Karpas-422 (cell line): ENCODE measurements around the gene CASTOR2. TPM values are rescaled to one million over a fixed set of nuclear protein-coding genes. Genes with fewer than 3 reads are reported as not detected.
"Not testable (repeated sequence)": the region's sequence is repeated elsewhere in the genome, so short reads cannot be mapped to it uniquely, and the experiment has no call there.

ENCODE experiments used
- DNase-seq: peaks from one replicate; pipeline ENCODE4 v3.0.0-alpha.2; 2015
- H2AFZ ChIP-seq: fragments of 200-600 bp; sonication (generic); 2 replicates; pipeline ENCODE4 v1.6.1; 2014; ENCODE audit warnings: antibody characterized with exemption, low read length, mixed read lengths
- H3K27ac ChIP-seq: fragments of 200-600 bp; sonication (generic); 2 replicates; pipeline ENCODE4 v1.5.1; 2014; ENCODE audit warnings: mild to moderate bottlenecking, low read length, moderate library complexity
- H3K27me3 ChIP-seq: fragments of 200-600 bp; sonication (generic); 2 replicates; pipeline ENCODE4 v1.6.1; 2014; ENCODE audit warnings: low read length, mixed read lengths
- H3K36me3 ChIP-seq: fragments of 200-600 bp; sonication (generic); 2 replicates; pipeline ENCODE4 v1.6.1; 2014; ENCODE audit warnings: low read length, mixed read lengths; ENCODE audit not compliant: insufficient read depth
- H3K4me1 ChIP-seq: fragments of 200-600 bp; sonication (generic); 2 replicates; pipeline ENCODE4 v1.6.1; 2014; ENCODE audit warnings: mild to moderate bottlenecking, low read length, mixed read lengths
- H3K4me2 ChIP-seq: fragments of 200-600 bp; sonication (generic); 2 replicates; pipeline ENCODE4 v1.6.1; 2014; ENCODE audit warnings: low read length, low read depth, mild to moderate bottlenecking; ENCODE audit not compliant: poor library complexity, severe bottlenecking
- H3K4me3 ChIP-seq: fragments of 200-600 bp; sonication (generic); 2 replicates; pipeline ENCODE4 v1.5.1; 2014; ENCODE audit warnings: mild to moderate bottlenecking, antibody characterized with exemption, low read length, mixed read lengths
- H3K79me2 ChIP-seq: fragments of 200-600 bp; sonication (generic); 2 replicates; pipeline ENCODE4 v1.6.1; 2014; ENCODE audit warnings: mild to moderate bottlenecking, low read length, mixed read lengths
- H3K9ac ChIP-seq: fragments of 200-600 bp; sonication (generic); 2 replicates; pipeline ENCODE4 v1.6.0; 2014; ENCODE audit warnings: low read length
- H3K9me2 ChIP-seq: fragments of 200-600 bp; sonication (generic), shearing (Covaris generic); replicated peaks from 2 replicates; pipeline ENCODE4 v1.6.0; 2014; ENCODE audit warnings: mild to moderate bottlenecking, low read length, moderate library complexity; ENCODE audit not compliant: insufficient read depth
- H3K9me3 ChIP-seq: fragments of 300-700, 200-600 bp; sonication (generic); 2 replicates; pipeline ENCODE4 v1.6.1; 2014; ENCODE audit warnings: low read length, mixed read lengths
- H4K20me1 ChIP-seq: fragments of 200-600 bp; sonication (generic); 2 replicates; pipeline ENCODE4 v1.6.1; 2014; ENCODE audit warnings: mild to moderate bottlenecking, antibody characterized with exemption, low read length, low read depth; ENCODE audit not compliant: insufficient read depth
- total RNA-seq: library from RNA; depleted of rRNA; stranded (reverse); fragments of >200 nt; shearing (Covaris generic); gene quantifications from 2 replicates; pipeline ENCODE4 v1.2.3, GENCODE V29; 2014; ENCODE audit warnings: low replicate concordance

The CASTOR2 gene
- total RNA-seq, 1 experiment from 2014 or later, result 0.30 TPM

- H3K9me3 ChIP-seq, DNase-seq: not testable (repeated sequence)
Measured at GRCh38 chr7:74947741-74948140, 16.8 kb upstream of the CASTOR2 start.

GRCh38 chr7:74953774-74954173, 10.7 kb upstream of the CASTOR2 start:
- H3K36me3 ChIP-seq, H3K79me2 ChIP-seq, H3K9me2 ChIP-seq, H3K4me1 ChIP-seq, DNase-seq, H3K9me3 ChIP-seq, H4K20me1 ChIP-seq, H3K4me3 ChIP-seq, H3K27me3 ChIP-seq, H3K27ac ChIP-seq, H3K4me2 ChIP-seq, H2AFZ ChIP-seq, H3K9ac ChIP-seq: not testable (repeated sequence)

More at GRCh38 chr7:74947741-74948140, 16.8 kb upstream of the CASTOR2 start:
- H3K4me3 ChIP-seq, H3K9ac ChIP-seq, H3K27ac ChIP-seq, H3K79me2 ChIP-seq, H2AFZ ChIP-seq, H4K20me1 ChIP-seq, H3K4me1 ChIP-seq, H3K27me3 ChIP-seq, H3K9me2 ChIP-seq, H3K4me2 ChIP-seq, H3K36me3 ChIP-seq: not testable (repeated sequence)

- not testable (repeated sequence) for H3K79me2 ChIP-seq, H2AFZ ChIP-seq, H3K4me1 ChIP-seq, H3K27ac ChIP-seq, H3K36me3 ChIP-seq, H3K4me2 ChIP-seq, H3K9me3 ChIP-seq, H3K9me2 ChIP-seq, H3K9ac ChIP-seq, H4K20me1 ChIP-seq, H3K4me3 ChIP-seq, H3K27me3 ChIP-seq, DNase-seq
Measured at GRCh38 chr7:74958328-74958727, 6.2 kb upstream of the CASTOR2 start.

GRCh38 chr7:74963704-74964510, 598 bp upstream of the CASTOR2 start:
- H3K4me3 ChIP-seq, H3K4me1 ChIP-seq, H3K9ac ChIP-seq, H3K27me3 ChIP-seq, H3K9me2 ChIP-seq, DNase-seq, H3K9me3 ChIP-seq, H4K20me1 ChIP-seq, H3K36me3 ChIP-seq, H3K4me2 ChIP-seq, H3K79me2 ChIP-seq, H3K27ac ChIP-seq, H2AFZ ChIP-seq: not testable (repeated sequence)

GRCh38 chr7:74966208-74966854, 1.8 kb downstream of the CASTOR2 start:
- not testable (repeated sequence) for H3K79me2 ChIP-seq, H3K27me3 ChIP-seq, H3K9me2 ChIP-seq, H3K4me3 ChIP-seq, H4K20me1 ChIP-seq, H3K9me3 ChIP-seq, H3K36me3 ChIP-seq, H2AFZ ChIP-seq, H3K9ac ChIP-seq, H3K27ac ChIP-seq, H3K4me1 ChIP-seq, DNase-seq, H3K4me2 ChIP-seq

GRCh38 chr7:74966909-74967308, 2.4 kb downstream of the CASTOR2 start:
- H3K4me2 ChIP-seq, result not testable (repeated sequence)

GRCh38 chr7:74971431-74971830, 6.9 kb downstream of the CASTOR2 start:
- not testable (repeated sequence) for H3K4me3 ChIP-seq, H3K9ac ChIP-seq, H3K27ac ChIP-seq, H3K27me3 ChIP-seq, DNase-seq, H3K9me2 ChIP-seq, H3K4me1 ChIP-seq, H3K4me2 ChIP-seq, H3K9me3 ChIP-seq, H2AFZ ChIP-seq, H3K36me3 ChIP-seq, H3K79me2 ChIP-seq, H4K20me1 ChIP-seq

More at GRCh38 chr7:74966909-74967308, 2.4 kb downstream of the CASTOR2 start:
- not testable (repeated sequence) for H3K27me3 ChIP-seq, H3K9ac ChIP-seq, H3K79me2 ChIP-seq, H3K9me2 ChIP-seq, H4K20me1 ChIP-seq, H3K4me3 ChIP-seq, H3K27ac ChIP-seq, H3K9me3 ChIP-seq, DNase-seq, H3K4me1 ChIP-seq, H2AFZ ChIP-seq, H3K36me3 ChIP-seq

GRCh38 chr7:74972377-74972776, 7.9 kb downstream of the CASTOR2 start:
- H4K20me1 ChIP-seq, H3K4me2 ChIP-seq, H3K36me3 ChIP-seq, H3K4me3 ChIP-seq, H2AFZ ChIP-seq, DNase-seq, H3K9ac ChIP-seq, H3K4me1 ChIP-seq, H3K27me3 ChIP-seq, H3K79me2 ChIP-seq, H3K9me2 ChIP-seq, H3K9me3 ChIP-seq, H3K27ac ChIP-seq: not testable (repeated sequence)
